Fibroblast of lung (primary cell): Measurements from ENCODE around the gene USH2A. TPM values are rescaled to one million over a fixed set of nuclear protein-coding genes. Genes with fewer than 3 reads are reported as not detected.

Source experiments
- DNase-seq, 2 donors: peaks; one replicate each; pipeline versions ENCODE4 v3.0.0 to v3.0.0-alpha.2; 2010; ENCODE audit warnings: low read depth in 2 of 2
- H2AFZ ChIP-seq: 2 replicates; pipeline ENCODE4 v1.5.1; 2012; ENCODE audit warnings: low read length, control low read depth, inconsistent platforms
- H3K27ac ChIP-seq: 2 replicates; pipeline ENCODE4 v1.5.1; 2011; ENCODE audit warnings: low read length, control low read depth; ENCODE audit not compliant: insufficient read depth
- H3K27me3 ChIP-seq: 2 replicates; pipeline ENCODE4 v1.5.1; 2011; ENCODE audit warnings: mild to moderate bottlenecking, low read length; ENCODE audit not compliant: control insufficient read depth, insufficient read depth
- H3K36me3 ChIP-seq: 2 replicates; pipeline ENCODE4 v1.5.1; 2011; ENCODE audit warnings: low read length; ENCODE audit not compliant: control insufficient read depth, insufficient read depth
- H3K4me1 ChIP-seq: 2 replicates; pipeline ENCODE4 v1.5.1; 2011; ENCODE audit warnings: low read length; ENCODE audit not compliant: control insufficient read depth, insufficient read depth; ENCODE audit errors: extremely low read depth
- H3K4me2 ChIP-seq: 2 replicates; pipeline ENCODE4 v1.5.1; 2011; ENCODE audit warnings: low read length, control low read depth; ENCODE audit not compliant: insufficient read depth; ENCODE audit errors: extremely low read depth
- H3K4me3 ChIP-seq, 4 experiments: fragments of 200-600 bp in 1 of 4; sonication (generic) in 1 of 4; replicated peaks in 1 of 4; 2 replicates each; pipeline ENCODE4 v1.5.1; 2011 to 2016; ENCODE audit warnings: low read length in 4 of 4, low read depth in 3 of 4, mild to moderate bottlenecking in 3 of 4, control low read depth in 2 of 4, inconsistent platforms in 1 of 4, mixed read lengths in 1 of 4; ENCODE audit not compliant: insufficient read depth in 1 of 4; ENCODE audit errors: control extremely low read depth in 1 of 4
- H3K79me2 ChIP-seq: 2 replicates; pipeline ENCODE4 v1.5.1; 2012; ENCODE audit warnings: mild to moderate bottlenecking, low read length, inconsistent platforms; ENCODE audit not compliant: control insufficient read depth, insufficient read depth
- H3K9ac ChIP-seq: 2 replicates; pipeline ENCODE4 v1.5.1; 2011; ENCODE audit warnings: mild to moderate bottlenecking, low read length, control low read depth; ENCODE audit not compliant: insufficient read depth
- H3K9me3 ChIP-seq: 2 replicates; pipeline ENCODE4 v1.5.1; 2012; ENCODE audit warnings: low read depth, low read length; ENCODE audit not compliant: control insufficient read depth, insufficient read depth
- H4K20me1 ChIP-seq: 2 replicates; pipeline ENCODE4 v1.5.1; 2011; ENCODE audit warnings: low read length; ENCODE audit not compliant: control insufficient read depth, insufficient read depth; ENCODE audit errors: extremely low read depth
- EZH2 ChIP-seq: IDR thresholded peaks from 2 replicates; pipeline ENCODE4 v1.5.1; 2012; ENCODE audit warnings: low read length, control low read depth, mild to moderate bottlenecking; ENCODE audit errors: missing control alignments
- polyA plus RNA-seq, 2 donors: library from polyadenylated mRNA; depleted of rRNA in 1 of 2; stranded (reverse) in 1 of 2; unstranded in 1 of 2; fragments of >200 nt; gene quantifications; 2 replicates each; pipeline ENCODE4 v1.2.1, GENCODE V29; 2011 to 2012; ENCODE audit warnings: missing spikeins in 1 of 2
- total RNA-seq: library from RNA; depleted of rRNA; stranded (reverse); fragments of >200 nt; gene quantifications from 2 replicates; pipeline ENCODE4 v1.2.1, GENCODE V29; 2014
- TF ChIP-seq, protein P1 (sequence below), 2 donors: IDR thresholded peaks in 1 of 2; conservative IDR thresholded peaks in 1 of 2; 1 replicate in 1 of 2; 2 replicates in 1 of 2; pipeline ENCODE4 v1.5.1; 2011 to 2012; ENCODE audit warnings: low read length in 2 of 2, control low read depth in 1 of 2, inconsistent platforms in 1 of 2, low read depth in 1 of 2, mild to moderate bottlenecking in 1 of 2

Gene USH2A
- total and polyA plus RNA-seq, 2 donors (not counting 1 experiment from before 2014, with no cell fraction given), result under 0.01 to 0.01 TPM

DNA sequence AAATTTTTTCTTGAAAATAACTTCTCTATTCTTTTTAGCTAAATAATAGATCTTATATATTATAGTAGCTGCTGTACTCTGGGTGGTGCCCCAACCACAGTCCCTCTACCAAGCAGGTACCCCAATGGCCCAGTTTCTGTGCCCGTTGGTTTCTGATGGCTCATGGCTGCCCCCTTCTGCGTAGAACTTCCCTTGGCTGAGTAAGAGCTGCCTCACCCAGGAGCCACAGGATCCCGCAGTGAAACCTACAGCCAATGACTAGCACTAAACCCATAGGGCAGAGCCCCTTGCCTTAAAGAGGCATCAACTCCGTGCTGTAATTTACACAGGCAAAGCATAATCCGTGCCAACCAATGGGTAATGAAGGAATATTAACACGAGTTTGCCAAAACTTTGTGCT is 247.5 kb downstream of the USH2A start:
- no peaks in the 10 kb centered on the region for H3K27me3 ChIP-seq
- H3K9me3 ChIP-seq, result no peaks in the 10 kb centered on the region
- H3K4me1 ChIP-seq, result no peaks in the 10 kb centered on the region
- no peaks in the 10 kb centered on the region for H3K79me2 ChIP-seq
- H2AFZ ChIP-seq, result no peak overlapping the region
- no peaks in the 10 kb centered on the region for H3K36me3 ChIP-seq
- H3K27ac ChIP-seq, result no peak overlapping the region
- no peak overlapping the region for H3K4me2 ChIP-seq
- no peaks in the 10 kb centered on the region for H4K20me1 ChIP-seq
- no peak overlapping the region for H3K9ac ChIP-seq
- TF ChIP-seq, protein P1, sequence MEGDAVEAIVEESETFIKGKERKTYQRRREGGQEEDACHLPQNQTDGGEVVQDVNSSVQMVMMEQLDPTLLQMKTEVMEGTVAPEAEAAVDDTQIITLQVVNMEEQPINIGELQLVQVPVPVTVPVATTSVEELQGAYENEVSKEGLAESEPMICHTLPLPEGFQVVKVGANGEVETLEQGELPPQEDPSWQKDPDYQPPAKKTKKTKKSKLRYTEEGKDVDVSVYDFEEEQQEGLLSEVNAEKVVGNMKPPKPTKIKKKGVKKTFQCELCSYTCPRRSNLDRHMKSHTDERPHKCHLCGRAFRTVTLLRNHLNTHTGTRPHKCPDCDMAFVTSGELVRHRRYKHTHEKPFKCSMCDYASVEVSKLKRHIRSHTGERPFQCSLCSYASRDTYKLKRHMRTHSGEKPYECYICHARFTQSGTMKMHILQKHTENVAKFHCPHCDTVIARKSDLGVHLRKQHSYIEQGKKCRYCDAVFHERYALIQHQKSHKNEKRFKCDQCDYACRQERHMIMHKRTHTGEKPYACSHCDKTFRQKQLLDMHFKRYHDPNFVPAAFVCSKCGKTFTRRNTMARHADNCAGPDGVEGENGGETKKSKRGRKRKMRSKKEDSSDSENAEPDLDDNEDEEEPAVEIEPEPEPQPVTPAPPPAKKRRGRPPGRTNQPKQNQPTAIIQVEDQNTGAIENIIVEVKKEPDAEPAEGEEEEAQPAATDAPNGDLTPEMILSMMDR (conservative IDR thresholded peaks at IDR 0.05 in 1 of 2, IDR thresholded peaks at IDR 0.05 in 1 of 2; ENCODE audit: low read depth in 1 of 2, low read length in 2 of 2), result no peak
- no peak for TF ChIP-seq EZH2
- no peak overlapping the region for H3K4me3 ChIP-seq
- DNase-seq, result no peak

DNA sequence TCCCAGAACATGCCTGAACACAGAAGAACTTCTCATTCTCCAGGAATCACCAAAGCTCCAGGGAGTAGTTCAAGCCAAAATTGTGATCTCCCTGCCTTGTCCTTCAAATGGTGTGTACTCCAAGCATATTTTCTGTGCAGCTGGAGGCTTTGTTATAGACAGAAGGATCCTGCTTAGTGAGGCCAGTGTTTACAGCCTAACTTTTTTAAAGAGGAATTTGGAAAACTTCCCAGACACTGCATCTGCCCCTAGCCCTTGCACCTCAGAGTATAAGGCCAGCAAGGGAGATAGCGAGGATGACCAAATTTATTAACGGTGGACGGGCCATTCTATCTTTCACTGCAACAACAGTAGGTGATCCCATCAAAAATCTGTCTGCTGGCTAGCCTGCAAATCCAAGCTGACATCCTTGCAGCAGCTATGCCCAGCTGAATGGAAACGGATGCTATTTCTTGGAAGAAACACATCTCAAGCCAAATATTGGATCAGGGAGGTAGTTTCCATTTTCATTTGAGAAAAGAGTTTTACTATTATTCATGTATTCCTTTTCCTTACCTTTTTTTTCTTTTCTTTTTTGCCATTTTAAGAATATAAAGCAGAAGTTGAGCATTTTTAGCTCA is 249.8 kb downstream of the USH2A start:
- H3K9me3 ChIP-seq, result no peaks in the 10 kb centered on the region
- TF ChIP-seq, protein P1 (conservative IDR thresholded peaks at IDR 0.05 in 1 of 2, IDR thresholded peaks at IDR 0.05 in 1 of 2; ENCODE audit: low read depth in 1 of 2, low read length in 2 of 2), result no peak
- TF ChIP-seq EZH2, result no peak

DNA sequence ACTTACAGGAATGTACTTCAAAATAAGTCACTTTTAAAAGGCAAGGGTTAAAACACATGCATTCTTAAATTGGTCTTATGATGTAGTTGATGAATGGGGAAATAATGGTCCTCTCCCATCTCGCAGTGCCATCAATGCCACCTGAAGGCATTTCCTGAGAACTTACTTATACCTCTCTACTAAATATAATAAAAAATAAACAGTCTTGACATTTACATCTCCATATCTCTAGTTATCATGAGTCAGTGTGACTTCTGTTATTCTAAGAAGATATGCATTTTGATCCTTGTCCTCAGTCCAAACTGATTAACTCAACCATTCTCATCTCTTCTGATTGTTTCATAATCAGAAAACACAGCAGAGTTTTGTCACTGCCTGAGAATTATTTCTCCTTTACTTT is 253.9 kb downstream of the USH2A start:
- no peaks in the 10 kb centered on the region for H3K27me3 ChIP-seq
- H3K79me2 ChIP-seq, result no peaks in the 10 kb centered on the region
- H3K27ac ChIP-seq, result no peak overlapping the region
- no peak overlapping the region for H3K4me2 ChIP-seq
- DNase-seq, result no peak
- H3K4me1 ChIP-seq, result no peaks in the 10 kb centered on the region
- no peak overlapping the region for H3K4me3 ChIP-seq
- no peaks in the 10 kb centered on the region for H4K20me1 ChIP-seq
- TF ChIP-seq, protein P1 (conservative IDR thresholded peaks at IDR 0.05 in 1 of 2, IDR thresholded peaks at IDR 0.05 in 1 of 2; ENCODE audit: low read depth in 1 of 2, low read length in 2 of 2), result no peak
- TF ChIP-seq EZH2, result no peak
- H3K36me3 ChIP-seq, result no peaks in the 10 kb centered on the region
- no peak overlapping the region for H3K9ac ChIP-seq
- no peaks in the 10 kb centered on the region for H3K9me3 ChIP-seq
- H2AFZ ChIP-seq, result no peak overlapping the region

More for the DNA sequence above, 249.8 kb downstream of the USH2A start:
- DNase-seq, result peak in 1 of 2 donors; percentile 42
- Histone ChIP-seq H3K9ac (no peak overlapping the region), H3K27me3 (no peaks in the 10 kb centered on the region), H4K20me1 (no peaks in the 10 kb centered on the region), H3K79me2 (no peaks in the 10 kb centered on the region), H2AFZ (no peak overlapping the region), H3K36me3 (no peaks in the 10 kb centered on the region), H3K27ac (no peak overlapping the region), H3K4me2 (no peak overlapping the region), H3K4me3 (no peak overlapping the region), H3K4me1 (no peaks in the 10 kb centered on the region)
